HepG2 (cell line): ENCODE results near the gene PHKG2. TPM values are rescaled to one million over a fixed set of nuclear protein-coding genes. Genes with fewer than 3 reads are reported as not detected.
A peak's percentile ranks its signal among the peaks of the same experiment; 100 is the strongest.

Source experiments
- CBX1 ChIP-seq: IDR thresholded peaks from one replicate; pipeline ENCODE4 v1.6.1; 2016; ENCODE audit warnings: antibody characterized with exemption, low read depth
- CENPBD1 ChIP-seq: sonication (generic); formaldehyde crosslinking; IDR thresholded peaks from 2 replicates; pipeline ENCODE4 v1.8.0; 2022; ENCODE audit warnings: missing genetic modification reagents, low read depth, mild to moderate bottlenecking, borderline replicate concordance
- EED ChIP-seq: sonication (generic); formaldehyde crosslinking; IDR thresholded peaks from 2 replicates; pipeline ENCODE4 v1.5.0; 2020; ENCODE audit warnings: mild to moderate bottlenecking, missing genetic modification reagents
- GATA4 ChIP-seq: sonication (generic); IDR thresholded peaks from 2 replicates; pipeline ENCODE4 v1.6.1; 2016; ENCODE audit warnings: antibody characterized with exemption, low read depth, borderline replicate concordance
- HMGXB4 ChIP-seq, 2 experiments: sonication (generic) in 1 of 2; formaldehyde crosslinking in 1 of 2; IDR thresholded peaks; 2 replicates each; pipeline versions ENCODE4 v1.4.0 to v1.6.1; 2018 to 2020; ENCODE audit warnings: missing genetic modification reagents in 2 of 2, borderline replicate concordance in 1 of 2, low read depth in 1 of 2, mild to moderate bottlenecking in 1 of 2, missing biosample characterization in 1 of 2
- KMT2A ChIP-seq: sonication (generic); formaldehyde crosslinking; IDR thresholded peaks from 2 replicates; pipeline ENCODE4 v1.4.0; 2020; ENCODE audit warnings: missing genetic modification reagents
- MLX ChIP-seq: IDR thresholded peaks from 2 replicates; pipeline ENCODE4 v1.6.1; 2016
- MTF2 ChIP-seq: sonication (generic); formaldehyde crosslinking; IDR thresholded peaks from 2 replicates; pipeline ENCODE4 v1.5.0; 2020; ENCODE audit warnings: missing genetic modification reagents, borderline replicate concordance
- REXO4 ChIP-seq: sonication (generic); formaldehyde crosslinking; IDR thresholded peaks from 2 replicates; pipeline ENCODE4 v1.8.0; 2022; ENCODE audit warnings: missing genetic modification reagents, mild to moderate bottlenecking, borderline replicate concordance
- TFAP4 ChIP-seq: sonication (generic); IDR thresholded peaks from 2 replicates; pipeline ENCODE4 v1.6.1; 2016; ENCODE audit warnings: low read depth, borderline replicate concordance
- TRAFD1 ChIP-seq: sonication (generic); formaldehyde crosslinking; IDR thresholded peaks from 2 replicates; pipeline ENCODE4 v1.5.1; 2020; ENCODE audit warnings: missing genetic modification reagents, mild to moderate bottlenecking, borderline replicate concordance
- ZBTB37 ChIP-seq: sonication (generic); formaldehyde crosslinking; IDR thresholded peaks from 2 replicates; pipeline ENCODE4 v1.4.0; 2020; ENCODE audit warnings: mild to moderate bottlenecking, missing genetic modification reagents
- ZNF280B ChIP-seq: sonication (generic); formaldehyde crosslinking; IDR thresholded peaks from 2 replicates; pipeline ENCODE4 v1.5.0; 2020; ENCODE audit warnings: missing genetic modification reagents, mild to moderate bottlenecking, borderline replicate concordance
- ZNF326 ChIP-seq: sonication (generic); formaldehyde crosslinking; IDR thresholded peaks from 2 replicates; pipeline ENCODE4 v1.4.0; 2020; ENCODE audit warnings: missing genetic modification reagents, borderline replicate concordance
- ZNF34 ChIP-seq: sonication (generic); formaldehyde crosslinking; IDR thresholded peaks from 2 replicates; pipeline ENCODE4 v1.4.0; 2020; ENCODE audit warnings: mild to moderate bottlenecking, missing genetic modification reagents, borderline replicate concordance
- ZNF614 ChIP-seq: IDR thresholded peaks from 2 replicates; pipeline ENCODE4 v1.6.1; 2018; ENCODE audit warnings: missing biosample characterization, missing genetic modification reagents, inconsistent platforms, borderline replicate concordance
- ZNF660 ChIP-seq: sonication (generic); formaldehyde crosslinking; IDR thresholded peaks from 2 replicates; pipeline ENCODE4 v1.5.1; 2020; ENCODE audit warnings: mild to moderate bottlenecking, low read depth, missing genetic modification reagents, borderline replicate concordance
- ZSCAN12 ChIP-seq: sonication (generic); formaldehyde crosslinking; IDR thresholded peaks from 2 replicates; pipeline ENCODE4 v1.9.0; 2021; ENCODE audit warnings: mild to moderate bottlenecking, missing genetic modification reagents
- polyA plus RNA-seq, 8 experiments: library from polyadenylated mRNA; depleted of rRNA in 3 of 8; stranded (reverse) in 7 of 8; unstranded in 1 of 8; fragments of >200 nt; fragmentation: Illumina TruSeq in 4 of 8; extraction: Trizol in 4 of 8; gene quantifications; 2 replicates each; pipeline versions ENCODE4 v1.2.1 to v1.2.3, GENCODE V29; 2011 to 2016; ENCODE audit warnings: low read depth in 4 of 8, missing spikeins in 1 of 8, mixed read lengths in 1 of 8; ENCODE audit not compliant: insufficient read depth in 1 of 8
- total RNA-seq, 5 experiments: library from RNA; depleted of rRNA; stranded (reverse); fragments of >200 nt; fragmentation: Illumina TruSeq; extraction: Trizol; gene quantifications; 2 replicates each; pipeline ENCODE4 v1.2.3, GENCODE V29; 2016; ENCODE audit warnings: low read depth in 1 of 5

The PHKG2 gene
- total and polyA plus RNA-seq, 2 of the 13 experiments (the other 11 are each of a cell fraction or from before 2014, with no cell fraction given) = 37.4 to 42.1 TPM

GRCh38 chr16:30747799-30748633, at the start of gene PHKG2 (continued):
- TF ChIP-seq ZBTB37 (CRISPR knock-in tag) (no peak), EED (peak; percentile 79; the same call in 1 of the 2 replicates), TFAP4 (peak; percentile 33; the same call in 1 of the 2 replicates), MTF2 (CRISPR knock-in tag) (no peak), ZNF660 (no peak), TRAFD1 (CRISPR knock-in tag) (no peak), REXO4 (CRISPR knock-in tag) (no peak), ZNF614 (CRISPR knock-in tag) (peak; percentile 52; the same call in 1 of the 2 replicates), ZSCAN12 (CRISPR knock-in tag) (no peak), ZNF326 (CRISPR knock-in tag) (no peak), ZNF34 (CRISPR knock-in tag) (no peak), CENPBD1 (CRISPR knock-in tag) (no peak), MLX (no peak), ZNF280B (CRISPR knock-in tag) (no peak; the same call in 1 of the 2 replicates), GATA4 (peak; percentile 75; the same call in 1 of the 2 replicates), HMGXB4 (CRISPR knock-in tag; IDR thresholded peaks at IDR 0.05; ENCODE audit: borderline replicate concordance in 1 of 2, low read depth in 1 of 2) (peak; percentile 7 to 47; a peak in 2 of 4 replicates), KMT2A (CRISPR knock-in tag) (peak; percentile 81; the same call in 1 of the 2 replicates), CBX1 (peak; percentile 83)
